Measurements from ENCODE around the gene TMEM243. TPM values are rescaled to one million over a fixed set of nuclear protein-coding genes. Genes with fewer than 3 reads are reported as not detected.

TMEM243 gene
- total and polyA plus RNA-seq, 2 experiments from 2014 or later = 44.5 to 82.5 TPM

- TF ChIP-seq CTCF (conservative IDR thresholded peaks at IDR 0.05; ENCODE audit: low read depth in 2 of 2) = no peak
Measured at GRCh38 chr7:87234949-87235348, 15.4 kb upstream of the TMEM243 start (continued).

- Mint-ChIP-seq H3K27me3 (ENCODE audit: insufficient read depth, low read depth, poor library complexity) (peaks cover 3% of the 10 kb centered on the region), H3K4me3 (no peak overlapping the region), H3K36me3 (ENCODE audit: low read depth) (no peaks in the 10 kb centered on the region), H3K4me1 (no peaks in the 10 kb centered on the region), H3K27ac (no peak overlapping the region), H3K9me3 (no peaks in the 10 kb centered on the region)
- no peak for ATAC-seq
- no peak for DNase-seq (ENCODE audit: low spot score)
- Histone ChIP-seq H2AFZ (no peak overlapping the region), H3K9me2 (ENCODE audit: insufficient read depth) (no peaks in the 10 kb centered on the region), H4K20me1 (replicated peaks; ENCODE audit: insufficient read depth) (no peaks in the 10 kb centered on the region), H3K27ac (ENCODE audit: low read depth) (no peak overlapping the region), H3K27me3 (ENCODE audit: insufficient read depth) (no peaks in the 10 kb centered on the region), H3K4me1 (ENCODE audit: insufficient read depth) (no peaks in the 10 kb centered on the region), H3F3A (replicated peaks; ENCODE audit: low read depth) (no peaks in the 10 kb centered on the region), H3K36me3 (ENCODE audit: insufficient read depth) (no peaks in the 10 kb centered on the region), H3K4me3 (no peak overlapping the region), H3K79me2 (replicated peaks; ENCODE audit: insufficient read depth) (no peaks in the 10 kb centered on the region), H3K4me2 (no peak overlapping the region)
- TF ChIP-seq EZH2 (IDR thresholded peaks at IDR 0.05; ENCODE audit: low read depth, unreplicated experiment) = no peak
- no peak for TF ChIP-seq ETS1 (IDR thresholded peaks at IDR 0.05)
- TF ChIP-seq ZNF462 (CRISPR knock-in tag; IDR thresholded peaks at IDR 0.05) = no peak
- no peak for TF ChIP-seq EZH2phosphoT487 (IDR thresholded peaks at IDR 0.05; ENCODE audit: unreplicated experiment)
- no peak for TF ChIP-seq STAT1 (IDR thresholded peaks at IDR 0.05; ENCODE audit: unreplicated experiment)
- no peak for TF ChIP-seq ZNF114 (CRISPR knock-in tag; IDR thresholded peaks at IDR 0.05)
- no peak for TF ChIP-seq JUNB (IDR thresholded peaks at IDR 0.05; ENCODE audit: unreplicated experiment)
- TF ChIP-seq CTCF (conservative IDR thresholded peaks at IDR 0.05; ENCODE audit: low read depth in 2 of 2) = no peak
- TF ChIP-seq REST (IDR thresholded peaks at IDR 0.05; ENCODE audit: unreplicated experiment) = no peak
- TF ChIP-seq POLR2AphosphoS5 (IDR thresholded peaks at IDR 0.05; ENCODE audit: low read depth) = no peak
- no peak for TF ChIP-seq ZNF331 (CRISPR knock-in tag; IDR thresholded peaks at IDR 0.05; ENCODE audit: low read depth)
Measured at GRCh38 chr7:87231711-87232110, 12.2 kb upstream of the TMEM243 start.

All from GM23338 (cell line).